Activated CD8-positive, alpha-beta memory T cell treated with anti-CD3 and anti-CD28 coated beads for 4 hours (primary cell): ENCODE results near the gene DCST1.

ENCODE experiments used
- DNase-seq, 2 donors: peaks; one replicate each; pipeline ENCODE4 v3.0.0-alpha.2; 2020; ENCODE audit warnings: low read depth in 2 of 2

Gene DCST1

DNA sequence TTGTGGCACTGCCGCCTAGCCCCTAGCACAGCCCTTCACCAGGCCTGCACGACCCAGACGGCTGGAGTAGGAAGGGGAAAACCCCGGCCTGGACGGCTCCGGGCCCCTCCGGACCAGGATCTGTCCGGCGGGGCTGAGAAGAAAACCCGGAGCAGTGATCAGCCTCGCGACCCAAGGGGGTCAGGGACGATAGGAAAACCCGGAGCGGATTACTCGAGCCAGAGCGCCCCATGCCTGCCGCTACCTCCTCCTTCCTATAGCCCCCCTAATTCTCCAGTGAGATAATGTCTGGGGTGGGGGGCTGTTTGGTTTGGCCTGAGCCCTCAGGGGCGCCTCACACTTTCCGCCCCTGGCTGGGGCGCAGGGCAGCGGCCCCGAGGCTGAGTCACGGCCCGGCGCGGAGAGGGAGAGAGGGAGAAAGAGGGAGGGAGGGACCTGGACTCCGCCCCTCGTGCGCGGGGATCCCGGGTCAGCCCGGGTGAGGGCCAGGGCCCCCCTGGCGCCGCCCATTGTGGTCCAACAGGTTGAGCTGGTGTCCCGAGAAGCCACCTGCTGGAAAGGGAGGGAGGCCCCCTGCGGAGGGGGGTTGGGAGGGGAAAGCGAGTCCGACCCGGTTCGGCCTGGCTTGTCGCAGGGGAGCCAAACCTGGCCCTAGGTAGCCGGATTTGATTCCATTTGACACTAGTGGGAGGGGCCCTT lies 32.7 kb upstream of the DCST1 start:
- DNase-seq = peak; percentile 56 to 62

GRCh38 chr1:155001425-155001674 lies 32.3 kb upstream of the DCST1 start:
- DNase-seq = no peak

DNA sequence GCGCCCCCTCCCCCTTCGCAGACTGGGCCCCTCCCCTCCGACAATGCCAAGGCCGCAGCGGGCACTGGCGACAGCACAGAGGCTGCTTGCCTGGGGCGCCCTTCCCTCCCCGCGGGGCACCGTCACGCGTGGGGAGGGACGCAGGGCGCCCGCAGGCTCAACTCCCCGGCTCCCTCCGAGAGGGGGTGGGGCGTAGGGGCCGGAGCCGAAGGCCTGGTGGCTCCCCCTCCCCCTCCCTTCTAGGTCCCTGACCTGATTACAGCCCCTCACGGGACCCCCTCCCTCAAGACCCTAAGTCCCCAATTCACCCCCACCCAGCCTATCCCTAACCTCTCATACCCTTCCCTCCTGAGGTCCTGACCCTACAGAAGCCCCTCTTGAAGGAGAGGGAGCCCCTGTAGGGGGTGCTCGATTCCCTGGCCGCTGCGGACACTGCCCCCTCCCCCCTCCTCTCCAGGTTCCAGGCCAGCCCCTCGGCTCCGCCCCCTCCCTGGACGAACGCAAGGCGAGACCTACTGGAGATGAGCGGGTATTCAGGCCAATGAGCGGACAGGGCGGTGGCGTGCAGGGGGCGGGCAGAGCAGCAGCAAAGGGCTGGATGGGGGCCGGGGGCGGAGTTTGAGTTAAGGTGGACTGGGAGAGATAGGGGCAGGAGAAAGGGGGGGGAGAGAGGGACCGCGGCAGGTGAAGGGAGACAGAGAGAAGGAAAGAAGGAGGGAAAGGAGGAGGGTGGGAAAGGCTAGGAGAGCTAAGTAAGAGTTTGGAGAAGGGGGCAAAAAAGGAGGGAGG lies 31.8 kb upstream of the DCST1 start:
- DNase-seq = peak; percentile 96

DNA sequence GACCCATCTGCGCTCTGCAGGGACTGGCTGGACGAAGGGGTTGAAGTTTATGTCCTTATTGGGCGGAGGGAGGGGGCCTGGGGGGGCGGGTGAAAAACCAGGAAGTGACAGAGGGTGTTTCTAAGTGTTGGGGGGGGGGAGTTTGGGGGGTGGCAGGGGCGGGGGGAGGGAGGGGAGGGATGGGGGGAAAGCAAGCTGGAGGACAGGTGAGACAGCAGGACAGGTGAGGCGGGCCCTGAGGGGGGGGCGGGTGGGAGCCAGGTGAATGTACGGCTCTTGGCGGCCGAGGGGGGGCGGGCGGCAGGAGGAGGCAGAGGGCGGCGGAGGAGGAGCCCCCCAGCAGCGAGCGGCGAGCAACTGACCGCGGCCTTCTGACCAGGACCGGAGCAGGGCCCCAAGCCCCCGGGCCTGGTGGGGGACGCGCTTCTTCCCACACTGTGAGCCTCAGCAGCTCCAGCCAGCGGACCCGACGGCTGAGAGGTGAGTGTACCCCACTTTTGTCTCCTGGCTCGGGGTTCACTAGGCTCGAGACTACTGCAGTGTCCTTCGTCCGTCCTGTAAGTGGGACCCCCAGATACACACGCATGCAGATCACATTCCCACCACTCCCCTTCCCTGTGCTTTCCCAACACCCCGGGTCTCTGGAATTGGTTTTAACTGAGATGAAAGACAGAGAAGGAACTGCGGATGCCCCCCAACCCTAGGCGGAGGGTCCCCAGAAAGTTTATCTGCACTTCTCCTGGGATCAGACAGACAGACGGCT lies 31.0 kb upstream of the DCST1 start, which contains the start of gene ZBTB7B:
ZBTB7B (plus strand) TSS at position 339 of the 763 bp plus-strand sequence. CDS start 11,859 bp downstream, outside the sequence.
- no peak for DNase-seq

GRCh38 chr1:155003227-155003765 lies 30.3 kb upstream of the DCST1 start:
- DNase-seq = no peak

DNA sequence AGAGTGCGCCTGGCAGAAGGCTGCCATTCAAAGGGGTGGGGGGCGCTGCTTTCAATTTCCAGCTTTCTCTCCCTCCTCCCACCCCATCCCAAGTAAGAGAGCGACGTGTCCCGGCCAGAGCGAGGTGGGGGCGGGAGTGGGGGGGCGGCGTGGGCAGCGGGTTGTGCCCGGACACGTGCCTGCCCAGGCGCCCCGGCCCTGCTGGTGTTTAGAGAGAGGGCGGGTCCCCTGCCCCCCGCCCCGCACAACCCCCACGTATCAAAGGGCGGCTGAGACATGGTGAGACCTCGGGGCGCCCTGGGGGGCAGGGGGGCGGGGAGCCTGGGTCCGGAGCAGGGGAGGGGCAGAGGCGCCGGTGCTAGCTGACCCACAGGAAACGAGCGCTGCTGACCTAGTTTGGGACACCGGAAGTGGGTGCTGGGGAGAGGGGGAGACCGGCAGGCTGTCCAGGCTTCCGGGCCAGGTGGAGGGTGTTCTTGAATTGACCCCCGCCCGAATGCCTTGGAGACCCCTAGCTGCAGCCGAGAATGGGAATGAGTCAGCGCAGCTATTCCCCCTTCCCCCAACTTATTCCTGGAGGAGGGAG lies 29.8 kb upstream of the DCST1 start:
- DNase-seq = no peak

- DNase-seq = no peak
These were observed 29.1 kb upstream of the DCST1 start for GRCh38 chr1:155004352-155005075.

DNA sequence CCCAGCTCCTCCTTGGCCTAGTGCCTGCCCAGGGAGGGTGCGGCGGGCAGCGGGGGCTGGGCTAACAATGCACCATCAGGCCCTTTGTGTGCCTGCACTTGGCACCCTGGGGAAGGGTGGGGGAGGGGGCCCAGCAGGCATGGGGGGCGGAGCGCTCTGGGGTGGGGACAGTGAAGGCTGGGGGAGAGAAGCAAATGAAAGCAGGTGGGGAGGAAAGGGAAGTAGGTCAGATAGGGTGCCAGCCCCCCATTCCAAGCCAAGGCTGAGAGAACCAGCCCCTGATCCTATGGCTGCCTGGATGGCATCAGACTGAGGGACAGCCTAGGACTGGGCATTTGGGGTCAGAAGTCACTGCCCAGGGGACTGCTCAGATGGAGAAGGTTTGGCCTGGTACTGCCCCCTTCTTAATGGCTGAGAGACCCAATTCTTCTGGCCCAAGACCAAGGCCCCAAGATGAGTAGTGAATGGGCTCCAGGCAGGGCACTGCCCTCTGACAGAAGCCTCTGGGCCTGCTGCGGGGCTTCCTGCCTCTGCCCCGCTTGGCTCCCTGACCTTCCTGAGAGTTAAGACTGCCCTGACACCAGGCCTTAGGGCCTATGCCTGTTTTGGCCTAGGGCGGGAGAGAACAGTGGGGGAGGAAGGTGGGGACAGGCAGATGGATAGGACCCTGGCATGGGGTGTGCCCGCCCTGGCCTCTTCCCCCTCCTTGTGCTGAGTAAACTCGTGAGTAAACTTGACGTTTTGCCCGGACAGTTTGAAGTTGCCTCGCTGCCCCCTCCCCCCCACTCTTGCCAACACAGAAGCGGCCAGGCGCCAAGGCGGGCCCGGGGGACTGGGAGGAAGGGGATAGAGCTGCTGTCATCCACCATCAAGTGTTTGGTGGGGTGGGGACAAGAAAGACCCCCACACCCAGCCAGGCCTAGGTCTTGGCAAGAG lies 28.3 kb upstream of the DCST1 start:
- no peak for DNase-seq

- no peak for DNase-seq
These were observed 27.0 kb upstream of the DCST1 start for GRCh38 chr1:155006601-155007101.

DNA sequence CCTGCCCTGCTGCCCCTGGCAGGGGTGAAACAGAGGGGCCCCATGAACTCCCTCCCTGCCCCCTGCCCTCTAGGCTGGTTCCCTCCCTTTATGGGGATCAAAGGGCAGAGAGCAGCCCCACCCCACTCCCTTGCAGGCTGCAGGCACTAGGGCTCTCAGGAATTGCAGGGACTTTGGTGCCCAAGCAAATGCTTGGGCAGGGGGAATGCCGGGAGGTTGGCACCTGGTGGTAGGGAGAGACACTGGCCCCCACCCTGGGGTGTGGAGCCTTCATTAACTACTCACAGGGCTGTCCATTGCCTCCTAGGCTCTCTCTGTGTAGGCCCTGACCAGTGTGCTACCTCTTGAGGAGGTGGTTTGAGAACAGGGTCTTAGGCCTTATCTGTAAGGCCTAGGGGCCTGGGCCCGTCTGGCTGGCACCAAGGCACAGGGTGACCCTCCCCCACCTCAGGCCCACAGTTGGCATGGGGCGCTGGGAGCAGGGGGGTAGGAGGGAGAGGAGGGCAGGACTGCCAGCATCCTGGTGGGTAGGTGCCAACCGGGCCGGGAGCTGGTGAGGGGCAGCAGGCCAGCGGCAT lies 26.3 kb upstream of the DCST1 start:
- DNase-seq = no peak

GRCh38 chr1:155008015-155008941 lies 25.3 kb upstream of the DCST1 start:
- DNase-seq = no peak

DNA sequence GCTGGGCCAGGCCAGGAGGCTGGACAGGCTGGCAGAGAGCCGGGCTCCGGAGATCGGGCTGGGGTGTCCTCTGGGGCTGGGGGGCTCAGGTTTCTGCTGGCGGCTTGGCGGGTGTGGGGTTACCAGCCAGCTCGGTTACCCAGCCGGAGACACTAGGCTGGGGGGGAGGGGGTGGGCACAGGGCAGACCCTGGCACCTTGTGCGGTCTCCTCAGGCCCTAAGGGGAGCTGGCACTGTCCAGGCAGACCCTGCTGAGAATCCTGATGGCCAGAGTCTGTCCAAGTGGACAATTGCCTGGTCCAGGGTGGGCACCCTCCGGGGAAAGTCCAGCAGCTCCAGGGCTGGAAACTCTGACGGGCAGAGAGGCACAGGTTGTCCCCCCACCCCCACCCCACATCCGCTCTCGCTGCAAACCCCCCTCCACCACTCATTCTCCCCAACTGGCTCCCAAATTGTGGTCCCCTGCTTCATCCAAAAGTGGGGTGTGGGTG lies 24.4 kb upstream of the DCST1 start:
- DNase-seq = no peak

DNA sequence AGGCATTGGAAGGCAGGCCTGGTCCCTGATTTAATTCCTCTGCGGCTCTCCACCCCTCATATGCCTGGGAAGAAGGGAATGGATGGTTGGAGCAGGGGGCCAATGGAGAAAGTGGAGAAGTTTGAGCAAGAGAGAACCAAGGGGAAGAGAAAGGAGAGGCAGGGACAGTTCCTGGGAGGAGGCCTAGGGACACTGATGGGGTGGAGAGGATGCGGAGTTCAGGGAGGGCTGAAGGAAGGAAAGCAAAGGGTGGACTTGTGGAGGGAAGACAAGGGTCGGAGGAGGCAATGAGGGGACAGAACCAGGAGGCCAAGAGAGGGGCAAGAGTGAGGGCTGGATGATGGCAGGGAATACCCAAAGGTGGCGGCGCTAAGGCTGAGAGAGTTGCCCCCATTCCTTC lies 23.9 kb upstream of the DCST1 start:
- DNase-seq = no peak

GRCh38 chr1:155010211-155010918 lies 23.3 kb upstream of the DCST1 start:
- DNase-seq = no peak

- no peak for DNase-seq
These were observed 22.6 kb upstream of the DCST1 start for GRCh38 chr1:155011004-155011416.

GRCh38 chr1:155011437-155012025 lies 22.1 kb upstream of the DCST1 start:
- no peak for DNase-seq

GRCh38 chr1:155012026-155012546 lies 21.5 kb upstream of the DCST1 start:
- DNase-seq = no peak
